HG02763 (cell line): ENCODE measurements around the gene NRF1.

Experiments used
- ATAC-seq: cut with Tn5 transposase; IDR thresholded peaks from one replicate; pipeline ENCODE4 v1.9.1; 2021; ENCODE audit warnings: mild to moderate bottlenecking, moderate library complexity; ENCODE audit not compliant: unreplicated experiment

Gene NRF1

DNA sequence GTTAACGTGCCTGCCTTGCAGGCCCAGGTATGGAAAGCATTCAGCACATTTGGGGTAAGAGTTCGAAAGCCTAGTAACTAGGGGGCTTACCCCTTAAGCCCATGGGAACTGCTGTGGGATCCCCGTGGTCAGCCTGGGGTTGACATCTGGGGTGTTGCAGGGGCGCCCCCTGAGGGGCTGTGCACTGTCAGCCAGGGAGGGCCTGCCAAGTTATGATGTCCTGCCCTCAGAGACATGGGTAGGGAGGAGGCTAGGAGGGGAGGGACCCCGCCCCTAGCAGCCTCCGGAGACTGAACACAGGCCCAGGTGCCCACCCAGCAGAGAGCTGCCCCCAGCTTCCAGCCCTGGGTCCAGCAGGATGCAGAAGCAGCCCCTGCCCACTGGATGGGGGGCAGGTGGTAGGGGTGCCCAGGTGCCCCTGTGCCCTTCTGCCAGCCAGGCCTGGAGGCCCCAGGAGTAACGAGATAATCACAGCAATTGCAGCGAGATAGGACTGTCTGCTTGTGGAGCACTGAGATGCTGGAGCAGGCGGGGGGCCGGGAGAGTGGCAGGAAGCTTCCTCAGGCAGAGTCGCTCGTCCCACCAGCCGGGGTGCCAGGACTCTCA, 187.9 kb downstream of the NRF1 start:
- ATAC-seq, result no peak

GRCh38 chr7:129800901-129801300, 189.4 kb downstream of the NRF1 start:
- ATAC-seq, result no peak

DNA sequence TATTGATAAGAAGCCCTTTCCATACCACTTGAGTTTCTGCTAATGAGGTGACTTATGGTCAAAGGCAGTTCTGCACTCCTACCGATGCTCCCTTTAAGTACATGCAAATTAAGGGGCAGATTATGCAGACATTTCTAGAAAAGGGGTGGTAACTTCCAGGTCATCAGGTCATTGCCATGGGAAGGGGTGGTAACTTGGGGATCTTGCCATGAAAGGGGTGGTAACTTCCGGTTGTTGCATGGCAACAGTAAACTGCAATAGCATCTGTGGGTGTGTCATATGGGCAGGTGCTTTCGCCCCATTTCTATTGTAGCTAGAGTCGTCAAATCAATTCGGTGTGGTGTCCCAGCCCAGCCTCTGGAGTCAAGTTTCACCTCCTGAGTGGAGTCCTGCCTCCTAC, 190.4 kb downstream of the NRF1 start:
- ATAC-seq, result no peak

- ATAC-seq, result no peak
These were observed 192.1 kb downstream of the NRF1 start for GRCh38 chr7:129803546-129804081.

DNA sequence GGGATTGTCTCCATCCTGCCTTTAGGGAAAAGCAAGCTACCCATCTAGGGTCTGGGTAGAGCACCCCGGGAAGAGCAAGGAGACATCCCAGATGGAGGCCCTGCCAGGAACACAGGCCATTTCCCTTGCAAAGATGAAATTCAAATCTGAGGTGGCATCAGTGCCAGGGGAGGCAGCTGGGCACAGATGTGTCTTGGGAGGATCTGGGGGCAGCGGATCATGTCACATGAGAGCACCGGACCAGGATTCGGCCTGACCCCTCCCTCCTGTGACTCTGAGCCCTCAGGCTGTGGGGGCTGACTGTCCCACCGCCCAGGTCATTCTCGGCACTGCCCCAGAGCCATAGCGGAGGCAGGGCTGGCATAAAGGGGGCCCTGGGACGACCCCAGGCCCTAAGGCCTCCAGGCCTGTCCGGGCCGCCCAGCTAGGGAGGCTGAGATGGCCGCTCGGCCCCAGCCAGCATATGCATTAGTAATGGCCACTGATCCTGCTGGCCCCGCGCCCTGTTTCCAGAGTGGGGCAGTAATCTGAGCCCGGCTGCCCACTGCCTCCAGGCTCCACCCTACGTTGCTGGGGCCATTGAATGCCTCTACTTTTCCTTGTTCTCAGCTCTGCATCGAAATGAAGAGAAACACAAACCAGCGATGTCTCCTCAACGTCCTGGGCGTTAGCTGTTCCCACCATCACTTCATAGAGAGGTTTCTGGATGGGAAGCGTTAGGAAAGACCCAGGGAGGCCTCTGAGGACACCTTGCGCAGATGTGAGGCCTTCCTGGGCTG, 192.8 kb downstream of the NRF1 start:
- no peak for ATAC-seq

GRCh38 chr7:129804890-129805719, 193.6 kb downstream of the NRF1 start:
- no peak for ATAC-seq
